Hepatocyte (in vitro differentiated cells): Measurements from ENCODE around the gene LARP4B.
A peak's percentile ranks its signal among the peaks of the same experiment; 100 is the strongest.

Experiments
- CTCF ChIP-seq: fragments of 200-600 bp; sonication (generic); IDR thresholded peaks from 2 replicates; pipeline ENCODE4 v1.5.1; 2016; ENCODE audit warnings: antibody characterized with exemption, mild to moderate bottlenecking; ENCODE audit not compliant: poor library complexity
- EZH2 ChIP-seq: fragments of 200-600 bp; sonication (generic); IDR thresholded peaks from 2 replicates; pipeline ENCODE4 v1.6.1; 2016; ENCODE audit warnings: antibody characterized with exemption, mild to moderate bottlenecking, borderline replicate concordance
- EZH2phosphoT487 ChIP-seq: fragments of 200-600 bp; sonication (generic); IDR thresholded peaks from one replicate; pipeline ENCODE4 v1.6.1; 2018; ENCODE audit warnings: antibody characterized with exemption, mild to moderate bottlenecking, low read depth, moderate library complexity; ENCODE audit not compliant: unreplicated experiment, severe bottlenecking

GRCh38 chr10:784403-785088 is 147.0 kb downstream of the LARP4B start:
- TF ChIP-seq EZH2 (no peak), CTCF (peak; percentile 33), EZH2phosphoT487 (no peak)
